GM19452 (cell line): ENCODE measurements around the gene TMEM202.
"Not testable (repeated sequence)": the region's sequence is repeated elsewhere in the genome, so short reads cannot be mapped to it uniquely, and the experiment has no call there.

Source experiments
- ATAC-seq: cut with Tn5 transposase; IDR thresholded peaks from one replicate; pipeline ENCODE4 v1.9.1; 2021; ENCODE audit not compliant: unreplicated experiment

The TMEM202 gene

GRCh38 chr15:72402726-72403125 is 4.6 kb downstream of the TMEM202 start:
- no peak for ATAC-seq

DNA sequence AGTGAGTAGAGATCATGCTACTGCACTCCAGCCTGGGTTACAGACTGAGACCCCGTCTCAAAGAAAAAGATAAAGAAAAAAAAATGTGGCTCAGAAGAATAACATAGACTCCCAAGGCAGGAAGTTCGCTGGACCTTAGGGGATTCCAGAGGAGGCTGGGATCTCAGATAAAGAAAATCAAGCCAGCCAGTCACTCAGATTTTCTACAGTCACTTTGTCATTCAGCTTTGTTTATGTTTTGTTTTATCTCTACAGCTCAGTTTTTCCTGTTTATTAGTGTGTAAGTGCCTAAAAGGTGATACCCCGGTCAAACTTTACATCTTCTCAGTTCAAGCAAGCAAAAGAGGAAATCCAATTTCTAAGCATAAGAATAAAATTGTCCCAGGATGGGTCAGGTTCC is 6.3 kb downstream of the TMEM202 start:
- ATAC-seq: no peak

DNA sequence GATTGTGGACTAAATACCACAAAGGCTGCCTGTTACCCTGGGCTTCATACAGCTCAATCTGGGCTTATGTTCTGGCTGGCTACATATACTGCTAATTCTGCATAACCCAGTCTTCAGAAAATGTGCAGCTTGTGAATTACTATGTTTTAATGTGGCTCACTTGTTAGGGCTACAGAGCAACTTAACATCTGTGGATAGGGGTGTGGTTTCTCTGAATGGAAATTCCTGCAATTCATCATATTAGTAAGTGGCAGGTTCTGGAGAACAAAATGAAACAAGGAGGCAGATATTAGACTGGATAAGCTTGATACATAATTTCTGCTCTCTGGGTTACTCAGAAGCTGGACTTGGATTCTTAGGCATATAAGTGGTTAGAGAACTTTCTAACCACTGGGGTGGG is 6.7 kb downstream of the TMEM202 start:
- no peak for ATAC-seq

GRCh38 chr15:72406936-72407335 is 8.8 kb downstream of the TMEM202 start:
- no peak for ATAC-seq

GRCh38 chr15:72411111-72411510 is 13.0 kb downstream of the TMEM202 start:
- no peak for ATAC-seq

- no peak for ATAC-seq
Measured at GRCh38 chr15:72411544-72411943, 13.4 kb downstream of the TMEM202 start.

DNA sequence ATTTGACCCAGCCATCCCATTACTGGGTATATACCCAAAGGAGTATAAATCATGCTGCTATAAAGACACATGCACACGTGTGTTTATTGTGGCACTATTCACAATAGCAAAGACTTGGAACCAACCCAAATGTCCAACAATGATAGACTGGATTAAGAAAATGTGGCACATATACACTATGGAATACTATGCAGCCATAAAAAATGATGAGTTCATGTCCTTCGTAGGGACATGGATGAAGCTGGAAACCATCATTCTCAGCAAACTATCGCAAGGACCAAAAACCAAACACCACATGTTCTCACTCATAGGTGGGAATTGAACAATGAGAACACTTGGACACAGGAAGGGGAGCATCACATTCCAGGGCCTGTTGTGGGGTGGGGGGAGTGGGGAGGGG is 15.2 kb downstream of the TMEM202 start:
- ATAC-seq: not testable (repeated sequence)

GRCh38 chr15:72415304-72415703 is 17.2 kb downstream of the TMEM202 start:
- ATAC-seq: no peak

- ATAC-seq: not testable (repeated sequence)
Measured at GRCh38 chr15:72419768-72420167, 21.7 kb downstream of the TMEM202 start.

DNA sequence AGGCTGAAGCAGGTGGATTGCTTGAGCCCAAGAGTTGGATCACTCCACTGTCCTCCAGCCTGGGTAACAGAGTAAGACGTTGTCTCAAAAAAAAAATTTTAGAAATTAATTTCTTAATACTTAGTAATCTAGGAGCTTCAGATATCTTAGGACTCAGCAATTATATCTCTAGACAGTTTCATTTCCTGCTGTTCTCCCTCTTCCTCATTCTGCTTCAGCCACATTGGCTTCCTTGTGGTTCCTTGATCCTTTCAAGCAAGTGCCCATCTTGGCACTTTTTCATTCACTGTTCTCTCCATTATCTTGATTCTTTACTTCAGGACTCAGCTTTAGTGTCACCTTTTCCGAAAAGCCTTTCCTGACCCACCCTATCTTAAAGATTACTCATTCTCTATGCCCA is 22.5 kb downstream of the TMEM202 start:
- no peak for ATAC-seq

DNA sequence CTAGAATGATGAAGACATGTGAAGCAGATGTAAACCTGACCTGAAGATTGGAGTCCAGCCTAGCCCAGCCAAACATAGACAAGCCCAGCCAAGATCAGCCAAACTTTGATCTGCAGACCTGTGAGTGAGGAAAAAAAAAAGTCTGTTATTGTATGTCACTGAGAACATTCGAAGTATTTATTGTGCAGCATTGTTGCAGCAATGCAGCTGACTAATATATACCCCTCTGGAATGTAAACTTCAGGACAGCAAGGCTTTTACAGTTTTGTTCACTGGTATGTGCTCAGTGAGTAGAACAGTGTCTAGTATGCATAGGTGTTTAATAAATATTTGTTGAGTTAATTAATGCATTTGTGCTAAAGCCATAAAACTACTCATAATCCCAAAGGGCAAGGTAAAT is 23.4 kb downstream of the TMEM202 start:
- no peak for ATAC-seq

DNA sequence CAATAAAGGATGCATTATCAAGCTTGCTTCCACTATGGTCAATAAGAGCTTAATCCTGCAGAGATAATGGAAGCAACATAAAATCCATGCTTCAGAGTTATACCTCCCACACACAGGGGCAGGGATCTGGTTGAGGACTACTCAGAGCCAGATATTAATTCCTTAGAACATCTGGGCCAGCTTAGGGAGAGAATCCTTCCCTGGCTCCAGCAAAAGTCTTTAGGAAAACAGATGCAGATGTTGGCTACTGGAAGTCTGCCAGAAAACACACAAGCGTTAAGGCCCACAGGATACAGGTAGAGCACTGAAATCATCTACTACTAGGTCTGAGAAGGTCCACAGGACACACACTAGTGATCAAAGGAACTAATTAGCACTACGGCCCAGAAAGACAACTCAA is 25.2 kb downstream of the TMEM202 start:
- no peak for ATAC-seq

DNA sequence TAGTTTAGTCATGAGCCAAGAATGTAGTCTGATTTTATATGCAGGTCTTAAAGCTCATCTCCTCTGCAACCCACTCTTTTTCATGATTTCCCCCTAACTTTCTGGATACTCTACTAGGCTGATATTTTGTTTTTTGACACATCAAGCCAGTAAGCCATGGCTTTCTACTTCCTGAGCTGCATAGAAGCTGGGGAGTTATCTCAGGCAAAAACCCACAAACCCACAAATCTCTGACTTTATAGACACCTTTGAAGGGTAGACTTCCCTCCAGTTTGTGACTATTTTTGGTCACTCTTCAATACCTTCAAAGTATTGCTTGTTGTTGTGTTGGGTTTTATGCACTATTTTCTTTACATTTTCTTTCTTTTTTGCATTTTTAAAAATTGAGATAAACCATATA is 28.6 kb downstream of the TMEM202 start:
- ATAC-seq: no peak

DNA sequence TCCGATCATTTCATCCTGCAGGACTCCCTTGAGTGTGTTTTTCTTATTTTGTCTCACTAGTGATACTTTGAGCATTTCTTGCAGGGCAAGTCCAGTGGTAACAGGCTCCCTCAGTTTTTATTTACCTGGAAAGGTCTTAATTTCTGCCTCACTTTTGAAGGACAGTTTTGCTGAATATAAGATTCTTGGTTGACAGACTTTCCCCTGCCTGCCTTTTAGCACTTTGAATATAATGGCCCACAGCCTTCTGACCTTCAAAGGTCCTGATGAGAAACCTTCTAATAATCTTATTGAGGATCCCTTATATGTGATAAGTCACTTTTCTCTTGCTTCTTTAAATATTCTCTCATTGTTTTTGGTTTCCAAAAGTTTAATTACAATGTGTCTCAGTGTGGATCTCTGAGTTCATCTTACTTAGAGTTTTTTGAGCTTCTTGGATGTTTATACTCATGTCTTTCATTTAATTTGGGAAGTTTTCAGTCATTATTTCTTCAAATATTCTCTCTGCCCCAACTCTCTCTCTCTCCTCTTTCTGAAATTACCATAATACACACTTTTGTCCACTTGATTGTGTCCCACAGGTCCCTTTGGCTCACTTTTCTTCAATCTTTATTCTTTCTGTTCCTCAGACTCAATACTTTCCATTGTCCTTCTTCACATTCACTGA is 39.7 kb downstream of the TMEM202 start:
- no peak for ATAC-seq

DNA sequence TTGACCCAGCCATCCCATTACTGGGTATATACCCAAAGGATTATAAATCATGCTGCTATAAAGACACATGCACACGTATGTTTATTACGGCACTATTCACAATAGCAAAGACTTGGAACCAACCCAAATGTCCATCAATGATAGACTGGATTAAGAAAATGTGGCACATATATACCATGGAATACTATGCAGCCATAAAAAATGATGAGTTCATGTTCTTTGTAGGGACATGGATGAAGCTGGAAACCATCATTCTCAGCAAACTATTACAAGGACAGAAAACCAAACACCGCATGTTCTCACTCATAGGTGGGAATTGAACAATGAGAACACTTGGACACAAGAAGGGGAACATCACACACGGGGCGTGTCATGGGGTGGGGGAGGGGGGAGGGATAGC is 44.7 kb downstream of the TMEM202 start:
- ATAC-seq: not testable (repeated sequence)

DNA sequence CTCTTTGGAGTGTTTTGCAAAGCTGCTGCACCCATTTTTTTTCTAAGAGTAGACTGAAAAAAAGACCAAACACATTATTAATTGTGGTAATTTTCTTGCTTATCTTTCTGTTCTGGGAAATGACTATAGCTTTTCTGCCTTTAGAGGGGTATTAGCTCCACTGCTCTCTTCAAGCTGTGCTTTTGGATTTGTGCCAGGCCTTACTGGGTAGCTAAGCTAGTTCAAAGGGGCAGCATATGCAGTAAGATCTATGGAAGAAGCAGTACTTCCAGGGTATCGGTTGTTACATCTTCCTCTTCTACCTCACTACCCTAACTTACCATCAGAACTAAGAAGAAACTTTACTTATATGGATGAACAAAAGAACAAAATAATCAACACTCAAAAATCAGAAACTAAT is 47.3 kb downstream of the TMEM202 start:
- no peak for ATAC-seq

DNA sequence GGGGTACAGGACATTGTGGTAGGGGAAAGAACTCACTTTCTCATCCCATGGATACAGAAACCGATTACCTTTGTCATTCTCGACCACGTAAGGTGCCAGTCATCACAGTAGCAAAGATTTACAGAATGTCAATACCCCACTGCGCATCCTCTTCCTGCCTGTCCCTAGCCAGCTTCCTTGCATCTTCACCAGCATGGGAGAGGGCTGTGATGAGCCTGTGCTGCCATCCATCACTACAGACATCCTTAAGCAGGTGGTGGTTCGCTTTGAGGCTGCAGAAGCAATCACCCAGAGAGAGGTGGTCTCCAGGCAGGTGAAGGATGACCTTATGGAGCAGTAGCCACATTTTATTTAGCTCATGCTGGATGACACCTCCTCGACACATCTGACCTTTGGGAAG is 52.7 kb downstream of the TMEM202 start:
- no peak for ATAC-seq

DNA sequence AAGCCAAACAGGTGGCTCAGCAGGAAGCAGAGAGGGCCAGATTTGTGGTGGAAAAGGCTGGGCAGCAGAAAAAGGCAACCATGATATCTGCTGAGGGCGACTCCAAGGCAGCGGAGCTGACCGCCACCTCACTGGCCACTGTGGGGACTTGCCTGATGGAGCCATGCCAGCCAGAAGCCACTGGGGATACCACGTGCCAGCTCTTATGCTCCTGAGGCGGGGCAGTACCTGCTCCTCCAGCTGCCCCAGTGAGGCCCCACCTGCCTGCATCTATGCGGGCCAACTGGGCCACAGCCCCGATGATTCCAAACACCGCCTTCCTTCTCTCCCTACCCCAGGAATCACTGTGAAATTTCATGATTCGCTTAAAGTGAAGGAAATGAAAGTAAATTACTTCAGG is 53.1 kb downstream of the TMEM202 start:
- ATAC-seq: no peak

- no peak for ATAC-seq
Measured at GRCh38 chr15:72456684-72457083, 58.6 kb downstream of the TMEM202 start.
